NCI-H146 (cell line): ENCODE measurements around the gene SETD7.

Experiments used
- DNase-seq: peaks from one replicate; lab custom pipeline; 2025; lab: John Stamatoyannopoulos, UW

The SETD7 gene

DNA sequence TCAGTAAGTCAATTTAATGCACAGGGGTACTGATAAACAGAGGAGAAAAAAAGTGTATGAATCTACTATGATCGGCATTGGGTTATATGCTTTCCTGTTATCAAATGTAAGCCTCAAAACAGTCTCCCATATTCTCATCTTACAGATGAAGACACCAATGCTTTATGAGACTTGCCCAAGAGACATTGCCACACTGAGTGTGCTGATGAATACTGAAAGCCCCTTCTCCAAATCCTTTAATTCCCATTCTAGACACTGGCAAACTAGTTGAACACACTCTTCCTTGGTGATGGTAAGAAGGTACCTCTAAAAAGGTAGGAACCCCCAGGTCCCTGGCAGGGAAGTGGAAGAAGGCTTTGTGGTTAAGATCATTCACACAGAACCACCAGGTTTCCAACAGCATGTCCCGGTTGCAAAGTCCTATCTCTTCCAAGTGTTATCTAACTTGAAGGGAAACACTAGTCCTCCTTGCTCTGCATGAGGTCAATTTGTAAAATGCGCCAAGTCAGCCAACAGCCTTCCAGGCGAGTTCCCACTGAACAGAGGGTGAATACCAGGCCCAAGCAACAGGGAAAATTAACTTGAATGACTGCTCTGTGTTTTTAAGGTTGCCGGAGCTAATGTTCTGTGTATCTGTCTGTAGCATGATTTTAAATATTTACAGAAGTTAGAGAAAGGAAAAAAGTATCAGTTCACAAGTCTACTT lies 5.1 kb downstream of the SETD7 start:
- DNase-seq: no peak

DNA sequence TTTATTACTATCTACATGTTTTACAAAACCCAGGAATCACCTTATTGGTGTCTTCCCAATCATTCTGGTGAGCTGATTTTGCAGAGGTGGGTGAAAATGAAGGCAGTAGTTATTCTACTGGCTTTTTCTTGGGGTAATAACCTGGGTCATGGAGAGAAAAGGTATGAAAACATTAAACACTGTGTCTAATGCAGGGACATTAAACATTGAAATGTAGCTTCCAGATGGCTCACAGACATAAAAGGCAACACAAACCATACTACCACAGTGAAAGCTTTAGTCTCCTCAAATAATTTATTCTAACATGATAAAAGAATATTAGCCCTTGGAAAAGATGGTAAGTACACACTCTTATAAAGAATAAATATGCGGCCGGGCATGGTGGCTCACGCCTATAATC lies 8.0 kb downstream of the SETD7 start:
- no peak for DNase-seq

DNA sequence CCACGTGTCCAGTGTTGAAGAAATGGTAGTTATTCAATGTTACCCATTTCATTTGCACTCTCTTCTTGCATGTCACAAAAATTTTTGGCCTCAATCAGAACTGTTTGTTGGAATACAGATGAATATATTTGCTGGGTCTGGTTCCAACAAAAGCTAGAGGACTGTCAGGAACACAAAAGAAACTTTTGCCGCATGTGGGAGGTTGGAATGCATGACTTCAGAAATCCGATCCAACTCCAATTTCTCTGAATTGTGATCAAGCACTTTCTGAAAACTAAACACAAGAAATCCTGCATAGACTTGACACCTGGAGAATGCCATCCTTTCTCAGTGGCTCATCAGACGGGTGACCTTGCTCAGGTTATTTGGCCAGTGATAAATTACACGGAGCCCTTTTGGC lies 15.4 kb downstream of the SETD7 start:
- DNase-seq: no peak

DNA sequence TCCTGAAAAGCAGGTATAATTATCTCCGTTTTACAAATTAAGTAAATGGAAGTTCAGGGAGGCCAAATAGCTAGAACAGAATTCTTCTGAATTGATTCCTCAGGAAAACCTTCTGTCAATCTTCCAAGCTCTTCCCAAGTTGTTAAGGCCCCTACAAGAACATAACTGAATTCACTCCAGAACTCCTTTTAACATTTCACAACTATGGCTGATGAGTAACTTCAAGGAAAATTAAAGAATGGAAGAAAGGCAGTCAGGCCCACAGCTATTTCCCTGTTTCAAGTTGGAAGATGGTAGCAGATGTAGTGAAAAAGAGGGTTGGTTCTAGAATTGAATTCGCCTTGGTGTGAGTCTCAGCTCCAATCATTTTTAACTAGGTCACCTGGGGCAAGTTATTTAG lies 15.9 kb downstream of the SETD7 start:
- no peak for DNase-seq

DNA sequence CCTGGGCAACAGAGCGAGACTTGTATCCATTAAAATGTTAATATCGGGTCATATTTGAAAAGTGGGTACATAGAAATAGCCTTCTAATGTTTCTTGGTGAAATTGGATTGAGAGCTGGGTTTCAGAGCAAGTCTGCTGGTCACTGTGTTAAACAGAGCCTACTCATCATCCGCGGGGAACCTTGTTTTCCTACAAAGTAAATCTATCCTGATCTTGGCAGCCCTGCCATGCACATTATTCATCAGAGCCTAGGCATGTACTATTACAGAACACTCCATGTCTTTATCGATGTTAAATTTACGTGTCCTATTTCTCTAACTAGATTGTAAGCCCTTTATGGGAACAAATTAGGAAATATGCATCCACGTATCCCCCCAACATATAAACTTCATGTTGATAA lies 18.7 kb downstream of the SETD7 start:
- DNase-seq: no peak

DNA sequence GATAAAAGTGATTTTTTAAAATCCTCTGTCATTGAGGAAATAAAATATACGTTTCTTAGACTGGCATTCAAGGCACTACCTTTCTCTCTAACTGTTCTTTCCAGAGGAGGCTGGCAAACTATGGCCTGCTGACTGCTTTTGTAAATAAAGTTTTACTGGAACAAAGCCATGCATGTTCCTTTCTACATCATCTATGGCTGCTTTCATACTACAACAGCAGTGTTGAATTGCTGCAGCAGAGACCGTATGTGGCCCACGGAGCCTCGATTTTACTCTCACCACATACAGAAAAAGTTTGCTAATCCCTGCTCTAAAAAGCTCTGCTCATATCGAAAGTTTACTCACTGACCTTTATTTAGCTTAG lies 20.2 kb downstream of the SETD7 start:
- DNase-seq: no peak

DNA sequence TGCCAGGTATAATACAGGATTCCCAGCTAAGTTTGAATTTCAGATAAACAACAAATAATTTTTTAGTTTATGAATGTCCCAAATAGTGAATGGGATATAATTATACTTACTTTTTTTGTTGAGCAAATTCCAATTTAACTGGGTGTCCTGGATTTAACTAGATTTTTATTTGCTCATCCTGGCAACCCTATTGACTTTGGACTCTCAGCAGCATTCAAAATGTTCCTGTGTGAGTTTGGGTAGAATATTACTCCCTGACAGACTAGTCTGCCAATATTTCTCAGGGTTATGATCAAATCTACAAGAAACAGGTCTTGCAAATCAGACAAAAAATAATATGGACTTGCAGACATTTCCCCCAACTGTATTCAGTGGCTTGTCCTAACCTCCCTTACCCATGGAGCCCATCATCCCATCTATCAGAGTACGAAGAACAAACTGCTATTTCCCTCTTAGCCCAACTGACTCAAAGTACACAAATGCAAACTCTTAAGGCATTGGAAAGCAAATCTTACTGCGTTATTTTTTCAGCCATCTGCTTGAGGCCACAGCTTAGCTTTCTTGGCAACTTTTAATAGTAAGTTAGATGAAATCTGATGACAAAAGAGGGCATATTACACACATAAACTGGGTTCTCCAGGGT lies 20.7 kb downstream of the SETD7 start:
- DNase-seq: no peak

DNA sequence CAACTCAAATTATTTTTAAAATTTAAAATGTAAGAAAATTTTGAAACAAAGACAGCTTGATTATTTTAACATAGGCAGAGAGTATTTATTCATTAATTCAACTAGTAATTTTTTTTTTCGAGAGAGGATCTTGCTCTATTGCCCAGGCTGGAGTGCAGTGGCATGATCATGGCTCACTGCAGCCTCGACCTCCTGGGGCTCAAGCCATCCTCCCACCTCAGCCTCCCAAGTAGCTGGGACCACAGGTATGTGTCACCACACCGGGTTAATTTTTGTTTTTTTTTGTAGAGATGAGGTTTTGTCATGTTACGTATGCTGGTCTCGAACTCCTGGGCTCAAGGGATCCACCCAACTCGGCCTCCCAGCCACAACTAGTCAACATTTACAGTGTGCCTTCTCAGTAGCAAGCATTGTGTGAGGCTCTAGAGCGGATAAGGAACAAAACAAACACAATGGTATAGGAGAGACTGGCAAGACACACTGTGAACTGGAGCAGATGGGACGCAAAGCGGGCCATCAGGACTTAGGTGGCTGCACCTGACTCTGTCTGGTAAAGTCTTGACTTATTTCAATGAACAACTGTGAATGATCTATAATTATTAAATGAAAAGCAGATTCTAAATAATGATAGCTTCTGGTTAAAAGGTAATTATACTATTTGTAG lies 21.6 kb downstream of the SETD7 start:
- peak; percentile 46 for DNase-seq

DNA sequence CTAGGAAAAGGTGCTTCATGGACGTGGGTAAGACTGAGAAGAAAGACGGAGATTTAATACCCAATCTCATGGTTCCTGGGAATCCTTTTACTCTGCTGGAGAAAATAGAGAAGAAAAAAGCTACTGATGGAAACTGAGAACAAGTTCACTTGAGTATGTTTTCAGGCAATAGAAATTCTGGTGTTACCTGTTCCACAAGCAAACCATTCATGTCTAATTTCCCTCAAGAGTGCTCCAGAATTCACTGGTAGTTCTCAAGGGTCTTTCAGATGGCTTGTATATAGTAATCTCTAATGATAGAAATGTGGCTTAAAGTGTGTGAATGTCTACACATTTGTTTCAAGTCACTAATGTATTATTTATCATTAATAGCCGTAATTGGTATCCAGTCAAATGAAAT lies 22.5 kb downstream of the SETD7 start:
- DNase-seq: no peak

DNA sequence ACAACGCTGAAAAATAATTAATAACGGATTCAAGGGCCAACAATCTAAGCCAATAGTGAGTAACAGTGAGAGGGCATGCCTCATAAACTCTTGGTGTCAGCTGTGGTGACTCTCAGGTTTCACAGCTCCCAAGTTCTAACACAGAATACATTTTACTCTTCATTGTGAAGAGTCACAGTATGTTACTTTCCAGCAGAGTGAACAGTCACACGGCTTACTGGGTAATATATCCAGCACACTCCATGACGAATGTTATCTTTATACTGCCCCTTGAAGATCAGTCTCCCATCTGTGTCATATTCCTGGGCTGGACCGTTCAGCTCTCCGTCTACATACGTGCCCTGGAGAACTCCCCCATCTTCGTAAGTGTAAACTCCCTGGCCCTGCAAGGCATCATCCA lies 23.1 kb downstream of the SETD7 start:
- no peak for DNase-seq

DNA sequence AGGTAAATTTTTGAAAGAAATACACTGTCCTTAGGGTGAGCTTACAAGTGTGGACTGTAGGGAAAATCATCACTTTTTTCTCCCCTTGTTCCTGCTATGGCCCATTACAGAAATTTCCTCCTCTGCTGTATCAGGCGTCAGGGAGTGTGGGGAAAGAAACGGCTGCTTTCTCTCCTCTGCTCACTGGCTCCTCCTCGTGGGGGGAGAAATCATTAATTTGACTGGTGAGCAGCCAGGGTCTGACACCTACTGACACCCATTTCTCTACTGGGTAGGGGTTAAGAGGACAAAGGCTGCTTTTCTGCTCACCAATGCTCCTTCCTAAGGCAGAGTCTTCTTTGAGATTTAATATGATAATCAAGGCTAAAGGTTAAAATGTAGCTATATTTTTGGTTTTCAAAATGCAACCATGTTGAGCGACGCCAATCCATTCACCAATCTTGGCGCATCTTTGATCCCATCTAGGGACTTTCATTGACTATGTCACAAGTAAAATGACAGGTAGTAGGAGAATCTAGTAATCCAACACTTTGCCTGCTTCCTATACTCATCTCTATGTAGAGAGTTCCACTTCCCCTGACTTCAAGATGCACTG lies 25.1 kb downstream of the SETD7 start:
- peak; percentile 29 for DNase-seq

DNA sequence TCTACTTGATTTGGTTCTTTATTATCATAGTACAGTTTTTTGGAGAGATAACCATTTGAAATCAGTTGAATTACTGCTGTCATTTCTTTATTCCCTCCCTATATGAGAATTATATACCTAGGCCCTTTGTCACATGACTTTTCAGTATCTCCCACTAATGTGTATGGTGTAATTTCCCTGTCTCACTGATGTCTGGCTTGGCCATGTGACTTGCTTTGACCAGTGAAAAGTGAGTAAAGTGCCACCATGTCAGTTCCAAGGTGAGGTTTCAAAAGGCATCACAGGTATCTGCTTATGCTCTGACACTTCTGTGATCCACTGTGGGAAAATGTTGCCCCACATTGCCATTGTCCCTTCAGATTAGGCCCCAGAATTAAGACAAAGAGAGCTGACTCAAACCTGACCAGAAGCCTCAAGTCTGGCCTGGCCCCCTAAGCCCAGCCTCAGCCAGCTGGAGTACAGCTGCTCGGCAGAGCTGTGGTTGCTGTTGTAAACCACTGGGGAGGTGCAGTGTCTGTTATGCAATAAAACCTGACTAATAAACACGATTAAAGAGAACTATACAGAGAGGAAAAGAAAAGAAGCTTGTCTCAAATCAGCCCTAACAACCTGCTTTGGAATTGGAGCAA lies 27.5 kb downstream of the SETD7 start:
- no peak for DNase-seq

DNA sequence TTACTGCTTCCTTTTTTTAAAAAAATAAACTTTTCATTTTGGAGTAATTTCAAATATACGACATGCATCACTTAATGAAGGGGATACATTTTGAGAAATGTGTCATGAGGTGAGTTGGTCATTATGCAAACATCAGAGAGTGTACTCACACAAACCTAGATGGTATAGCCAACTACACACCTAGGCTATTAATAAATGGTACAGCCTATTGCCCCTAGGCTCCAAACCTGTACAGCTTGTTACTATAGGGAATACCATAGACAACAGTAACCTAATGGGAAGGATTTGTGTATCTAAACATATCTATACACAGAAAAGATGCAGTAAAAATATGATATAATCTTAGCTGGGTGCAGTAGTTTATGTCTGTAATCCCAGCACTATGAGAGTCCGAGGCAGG lies 29.1 kb downstream of the SETD7 start:
- DNase-seq: no peak

DNA sequence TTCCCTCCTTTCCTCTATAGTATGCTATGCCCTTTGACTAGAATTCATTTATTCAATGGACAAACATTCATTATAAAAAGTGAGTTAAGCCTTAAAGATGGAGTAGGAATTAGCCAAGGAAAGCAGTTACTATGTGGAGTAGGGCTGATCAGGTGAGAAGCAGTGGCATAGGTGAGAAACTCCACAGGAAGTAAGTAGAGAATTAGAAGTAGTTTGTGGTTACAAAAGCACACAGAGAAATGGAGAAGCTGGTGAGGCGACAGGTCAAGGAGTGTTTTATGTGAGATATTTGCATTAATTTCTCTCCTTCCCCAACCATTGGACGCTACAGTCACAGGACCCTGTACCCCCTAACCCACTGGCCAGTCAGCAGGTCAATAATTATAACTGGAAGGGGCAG lies 30.6 kb downstream of the SETD7 start:
- no peak for DNase-seq

DNA sequence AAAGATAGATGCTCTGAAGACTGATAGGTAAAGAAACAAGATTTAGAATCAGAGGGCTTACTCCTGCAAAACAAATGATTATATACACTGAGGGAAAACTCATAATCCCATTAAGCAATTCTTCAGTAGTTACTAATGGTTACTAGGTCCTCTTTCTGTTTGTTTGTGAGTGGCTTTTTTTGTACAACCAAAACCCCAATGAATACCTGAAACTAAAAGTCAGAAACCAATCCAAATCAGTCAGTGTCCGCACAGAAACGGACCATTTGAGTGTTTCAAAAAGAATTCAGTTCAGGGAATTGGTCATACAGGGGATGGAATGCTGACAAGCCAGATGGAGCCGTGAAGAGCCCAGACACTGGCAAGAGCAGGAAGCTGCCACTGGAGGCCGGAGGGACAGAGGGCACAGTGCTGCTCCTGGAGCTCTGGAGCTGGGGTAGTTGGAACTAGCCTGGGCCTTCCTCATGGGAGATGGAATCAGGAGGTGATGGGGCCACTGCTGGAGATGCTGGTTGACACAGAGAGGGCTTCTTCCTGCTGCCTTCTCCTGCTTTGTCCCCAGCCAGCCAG lies 31.9 kb downstream of the SETD7 start:
- no peak for DNase-seq

DNA sequence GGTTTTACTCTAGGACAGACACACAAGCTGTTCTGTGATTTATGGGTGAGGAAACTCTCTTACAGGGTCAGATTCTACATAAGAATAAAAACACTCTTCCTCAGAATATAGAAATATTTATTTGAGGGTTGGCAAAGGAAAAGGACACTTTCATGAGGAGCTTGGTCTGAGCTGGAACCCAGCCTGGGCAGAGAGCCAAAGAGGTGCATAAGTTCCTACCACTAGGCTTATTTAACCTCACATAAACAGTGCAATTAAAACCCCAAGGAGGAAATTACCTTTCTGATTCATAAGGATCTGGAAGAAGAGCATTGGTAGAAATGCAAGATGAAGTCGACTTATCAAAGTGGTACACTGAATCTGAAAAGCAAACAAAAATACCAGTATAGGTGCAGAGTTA lies 32.9 kb downstream of the SETD7 start:
- DNase-seq: no peak

DNA sequence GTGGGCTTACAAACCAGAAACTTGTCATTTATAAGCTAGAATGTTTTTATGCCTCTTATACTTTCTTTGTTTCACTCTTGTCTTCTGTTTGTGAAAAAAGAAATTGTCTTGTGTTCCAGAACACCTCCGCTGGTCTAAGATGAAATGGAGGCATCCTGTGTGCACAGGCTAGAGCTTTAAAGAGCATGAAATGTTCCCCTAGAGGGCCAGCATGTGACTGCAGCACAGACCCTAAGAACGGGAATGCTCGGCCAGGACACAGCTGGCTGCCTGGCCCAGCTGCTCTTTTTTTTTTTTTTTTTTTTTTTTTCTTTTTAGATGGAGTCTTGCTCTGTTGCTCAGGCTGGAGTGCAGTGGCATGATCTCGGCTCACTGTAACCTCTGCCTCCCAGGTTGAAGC lies 33.6 kb downstream of the SETD7 start:
- DNase-seq: no peak

DNA sequence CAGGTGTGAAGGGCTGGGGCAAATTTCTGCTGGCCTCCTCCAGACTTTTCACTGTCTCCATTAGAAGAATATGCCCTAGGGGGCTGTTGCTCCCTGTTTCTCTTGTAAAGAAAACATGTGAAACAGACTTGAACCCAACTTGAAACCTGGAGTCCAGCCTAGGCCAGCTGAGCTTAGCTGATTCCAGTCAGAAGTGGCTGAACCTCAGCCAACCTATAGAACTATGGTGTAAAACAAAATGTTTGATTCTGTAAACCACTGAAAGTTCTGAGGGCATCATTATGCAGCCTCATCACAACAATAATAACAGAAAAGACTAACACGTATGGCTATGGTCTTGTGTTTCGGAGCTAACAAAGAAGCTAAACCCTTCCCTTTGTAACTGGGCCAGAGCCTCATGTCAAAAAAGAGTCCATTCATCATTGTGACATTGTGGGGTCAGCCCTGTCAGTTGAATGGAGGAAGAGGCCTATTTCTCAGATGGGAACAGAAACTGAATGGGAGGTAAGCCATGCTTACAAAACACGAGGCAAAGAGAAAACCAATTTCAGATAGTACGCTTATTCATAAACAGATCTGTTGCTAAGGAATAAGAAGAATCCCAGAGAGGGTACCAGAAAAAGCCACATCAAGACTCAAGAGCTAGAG lies 34.1 kb downstream of the SETD7 start:
- no peak for DNase-seq

DNA sequence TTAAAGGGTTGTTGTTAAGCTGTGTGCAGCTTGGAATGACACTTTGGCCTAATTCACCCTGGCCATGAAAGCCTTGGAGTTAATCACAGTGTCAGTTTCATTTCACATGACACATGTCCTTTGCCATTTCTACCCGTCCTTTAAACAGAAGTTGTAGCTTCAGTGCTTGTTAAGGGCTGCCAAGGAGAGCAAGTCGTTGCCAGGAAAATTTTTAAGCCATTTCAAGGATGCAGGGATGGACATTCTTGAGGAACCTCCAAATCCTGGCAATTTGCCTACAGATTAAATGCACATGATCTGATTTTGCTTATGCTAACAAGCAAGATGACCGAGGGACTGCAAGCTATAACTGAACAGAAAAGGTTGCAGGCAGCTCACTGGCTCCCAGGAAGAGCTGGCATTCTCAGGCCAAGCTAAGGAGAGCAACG lies 40.5 kb downstream of the SETD7 start:
- DNase-seq: no peak

DNA sequence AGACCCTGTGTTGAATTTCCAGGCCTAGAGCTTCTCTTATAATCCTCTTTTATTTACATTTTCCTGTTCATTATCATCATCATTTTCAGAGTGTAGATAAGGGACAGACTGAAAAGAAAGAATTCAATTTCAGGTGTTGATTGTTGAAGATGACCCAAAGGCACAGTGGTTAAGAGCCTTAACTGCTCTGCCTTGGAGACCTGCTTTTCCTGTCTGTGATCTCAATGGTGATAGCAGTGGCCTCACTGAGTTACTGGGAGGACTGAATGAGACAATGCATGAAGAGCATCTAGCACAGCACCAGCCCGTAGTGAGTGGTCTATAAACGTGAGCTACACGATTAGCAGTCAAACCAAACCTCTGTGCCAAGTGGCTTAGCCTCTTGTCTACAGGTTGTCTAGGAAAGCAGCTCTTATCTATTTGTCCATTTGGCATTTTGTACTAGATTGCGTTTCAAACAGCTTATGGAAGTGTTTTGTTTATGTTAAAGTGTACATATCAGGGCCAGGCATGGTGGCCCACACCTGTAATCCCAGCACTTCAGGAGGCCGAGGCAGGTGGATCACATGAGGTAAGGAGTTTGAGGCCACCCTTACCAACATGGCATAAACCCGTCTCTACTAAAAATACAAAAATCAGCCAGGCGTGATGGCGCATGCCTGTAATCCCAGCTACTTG lies 41.5 kb downstream of the SETD7 start:
- DNase-seq: peak; percentile 14

DNA sequence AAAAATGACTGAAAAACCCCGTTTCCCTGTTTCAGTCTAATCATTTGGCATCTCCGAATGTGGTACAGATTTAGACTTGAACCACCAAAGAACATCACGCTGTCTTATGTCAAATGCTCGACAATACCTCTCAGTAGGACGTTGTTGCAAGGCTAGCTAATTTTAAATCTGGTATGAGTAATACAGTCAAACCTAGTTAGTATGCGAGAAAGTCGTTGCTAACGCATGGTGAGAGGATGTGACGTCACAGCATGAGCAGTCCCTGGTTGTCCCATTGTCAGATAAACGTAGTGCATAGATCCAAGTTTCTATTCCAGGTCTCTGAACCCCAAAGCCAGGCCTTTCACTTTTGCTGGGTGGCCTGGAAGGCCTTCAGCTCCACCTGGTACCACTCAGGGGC lies 44.7 kb downstream of the SETD7 start:
- no peak for DNase-seq
